ENCODE results near the gene RIC1. TPM values are rescaled to one million over a fixed set of nuclear protein-coding genes. Genes with fewer than 3 reads are reported as not detected.

The RIC1 gene
- total and polyA plus RNA-seq, 11 donors: 2.4 to 14.4 (median 8.7) TPM

DNA sequence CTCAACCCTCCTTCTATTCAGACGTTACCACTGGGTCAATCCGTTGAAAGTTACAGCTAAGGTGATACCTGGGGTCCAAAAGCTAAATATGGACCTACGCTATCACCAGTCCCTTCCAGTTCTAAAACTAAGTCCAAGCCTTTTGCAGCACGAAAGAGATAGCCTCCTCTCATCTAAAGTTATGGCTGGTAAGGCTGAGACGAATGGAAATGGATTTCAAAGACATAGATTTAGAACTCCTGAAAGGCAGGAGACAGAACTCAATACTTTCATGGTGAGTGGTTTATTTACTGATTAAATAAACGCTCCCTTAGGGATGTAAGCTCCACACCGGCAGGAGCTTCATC lies 751 bp upstream of the RIC1 start:
- H3K36me3 ChIP-seq: no peaks in the 10 kb centered on the region
- ATAC-seq (no peak), DNase-seq (no peak)
- WGBS, 4 donors: 3 to 6% (median 4%) methylated on average over 7 of the region's 7 CpGs
- no peaks in the 10 kb centered on the region for H3K9me3 ChIP-seq
- TF ChIP-seq POLR2A (IDR thresholded peaks at IDR 0.05): no peak
- TF ChIP-seq, protein P1, sequence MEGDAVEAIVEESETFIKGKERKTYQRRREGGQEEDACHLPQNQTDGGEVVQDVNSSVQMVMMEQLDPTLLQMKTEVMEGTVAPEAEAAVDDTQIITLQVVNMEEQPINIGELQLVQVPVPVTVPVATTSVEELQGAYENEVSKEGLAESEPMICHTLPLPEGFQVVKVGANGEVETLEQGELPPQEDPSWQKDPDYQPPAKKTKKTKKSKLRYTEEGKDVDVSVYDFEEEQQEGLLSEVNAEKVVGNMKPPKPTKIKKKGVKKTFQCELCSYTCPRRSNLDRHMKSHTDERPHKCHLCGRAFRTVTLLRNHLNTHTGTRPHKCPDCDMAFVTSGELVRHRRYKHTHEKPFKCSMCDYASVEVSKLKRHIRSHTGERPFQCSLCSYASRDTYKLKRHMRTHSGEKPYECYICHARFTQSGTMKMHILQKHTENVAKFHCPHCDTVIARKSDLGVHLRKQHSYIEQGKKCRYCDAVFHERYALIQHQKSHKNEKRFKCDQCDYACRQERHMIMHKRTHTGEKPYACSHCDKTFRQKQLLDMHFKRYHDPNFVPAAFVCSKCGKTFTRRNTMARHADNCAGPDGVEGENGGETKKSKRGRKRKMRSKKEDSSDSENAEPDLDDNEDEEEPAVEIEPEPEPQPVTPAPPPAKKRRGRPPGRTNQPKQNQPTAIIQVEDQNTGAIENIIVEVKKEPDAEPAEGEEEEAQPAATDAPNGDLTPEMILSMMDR (IDR thresholded peaks at IDR 0.05): no peak
- H3K27me3 ChIP-seq: no peaks in the 10 kb centered on the region
- intact Hi-C loops (cut with DNase I): loop anchor here in 2 of 10 donors (2.0 to 5.0 kb wide), 3 partner anchors 203 to 1054 kb away; partner anchors contain the start of gene RANBP6 (in 1 of the 2)
- peaks cover 0 to 77% (median 33%) of the 10 kb centered on the region in 12 donors for H3K4me1 ChIP-seq
- peak overlapping the region; percentile 87 to 99 (median 96) for H3K27ac ChIP-seq
- peak overlapping the region; percentile 66 to 98 (median 94) for H3K4me3 ChIP-seq

DNA sequence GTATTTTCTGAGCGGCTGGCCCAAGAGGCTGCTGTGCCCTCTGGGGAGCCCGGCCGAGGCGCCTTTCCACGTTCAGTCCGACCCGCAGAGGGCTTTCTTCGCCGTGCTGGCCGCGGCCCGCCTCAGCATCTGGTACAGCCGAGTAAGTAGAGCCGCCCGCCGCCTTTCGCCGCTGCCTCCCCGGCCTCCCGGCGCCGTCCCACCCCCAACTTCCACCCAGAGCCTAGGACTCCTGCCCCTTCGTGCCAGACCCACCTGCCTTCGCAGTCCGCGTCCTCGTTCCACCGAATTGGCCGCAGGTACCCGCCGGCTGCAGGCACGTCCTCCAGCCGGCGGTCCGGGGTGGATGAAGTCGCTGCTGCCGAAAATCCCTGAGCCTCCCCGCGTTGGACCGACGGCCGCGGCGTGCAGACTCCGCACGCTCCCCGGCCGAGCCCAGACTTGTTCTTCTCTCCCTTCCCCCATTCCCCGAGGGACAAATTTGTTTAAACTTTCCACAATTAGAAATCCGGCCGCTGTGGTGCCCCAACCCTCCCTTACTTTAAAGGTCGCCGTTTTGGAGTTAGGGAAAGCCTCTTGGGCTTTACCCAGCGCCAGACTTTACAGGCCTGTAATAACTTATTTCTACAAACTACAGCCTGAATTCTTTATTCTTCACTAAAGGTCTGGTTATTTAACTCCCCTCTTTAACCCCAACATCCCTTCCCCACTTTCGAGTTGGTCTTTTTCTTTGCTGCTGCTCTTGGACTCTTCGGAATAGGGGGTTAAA lies 589 bp downstream of the RIC1 start:
- H3K27me3 ChIP-seq: no peaks in the 10 kb centered on the region
- TF ChIP-seq POLR2A (IDR thresholded peaks at IDR 0.05): no peak
- TF ChIP-seq, protein P1 (IDR thresholded peaks at IDR 0.05): no peak
- intact Hi-C loops (cut with DNase I): loop anchor here in 6 of 10 donors (2.0 to 10.0 kb wide), 5 partner anchors 115 to 1053 kb away; partner anchors contain the start of genes ERMP1 (in 2 of the 6) and RANBP6 (in 1 of the 6)
- H3K36me3 ChIP-seq: no peaks in the 10 kb centered on the region
- H3K4me3 ChIP-seq: peak overlapping the region; percentile 66 to 98 (median 94)
- peaks cover 0 to 73% (median 33%) of the 10 kb centered on the region in 12 donors for H3K4me1 ChIP-seq
- peaks cover 0 to 1% (median 0%) of the 10 kb centered on the region in 12 donors for H3K9me3 ChIP-seq
- 0 to 1% (median 0%) methylated on average over 47 to 56 of the region's 56 CpGs for WGBS, 4 donors
- DNase-seq (peak; percentile 61 to 85 (median 65)), ATAC-seq (peak in 3 of 4 donors; percentile 7 to 33 (median 33))
- H3K27ac ChIP-seq: peak overlapping the region; percentile 87 to 99 (median 96)

GRCh38 chr9:5630081-5630507 lies 1.2 kb downstream of the RIC1 start:
- WGBS, 4 donors: 1 to 2% (median 2%) methylated on average over 6 of the region's 6 CpGs
- peaks cover 0 to 7% (median 1%) of the 10 kb centered on the region in 12 donors for H3K9me3 ChIP-seq
- DNase-seq: no peak
- H3K36me3 ChIP-seq: no peaks in the 10 kb centered on the region
- TF ChIP-seq, protein P1 (IDR thresholded peaks at IDR 0.05): no peak
- TF ChIP-seq POLR2A (IDR thresholded peaks at IDR 0.05): no peak
- no peak for ATAC-seq
- peak overlapping the region; percentile 87 to 99 (median 96) for H3K27ac ChIP-seq
- H3K4me1 ChIP-seq: peaks cover 0 to 67% (median 33%) of the 10 kb centered on the region in 12 donors
- peak overlapping the region; percentile 66 to 98 (median 94) for H3K4me3 ChIP-seq
- intact Hi-C loops (cut with DNase I): loop anchor here in 5 of 10 donors (10.0 kb wide), 2 partner anchors 115 to 205 kb away; partner anchors contain the start of gene ERMP1 (in 2 of the 5)
- H3K27me3 ChIP-seq: no peaks in the 10 kb centered on the region

DNA sequence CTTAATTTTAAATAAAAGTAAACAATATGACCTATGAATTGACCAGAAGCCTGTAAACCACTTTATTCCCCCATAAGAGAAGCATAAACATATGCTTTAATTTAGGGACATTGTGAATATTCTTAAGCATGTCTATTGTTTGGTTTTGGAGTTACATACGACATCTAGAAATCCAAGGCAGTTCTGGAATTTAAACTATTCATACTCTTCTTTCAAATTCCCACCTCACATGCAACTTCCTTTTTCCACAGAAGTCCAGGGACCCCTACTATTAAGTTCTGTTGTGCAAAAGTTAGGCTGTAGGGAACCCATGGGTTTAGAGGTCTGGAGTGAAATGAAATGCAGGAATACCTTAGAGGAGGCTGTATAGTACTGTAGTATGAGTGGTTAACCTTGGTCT lies 2.1 kb downstream of the RIC1 start:
- Histone ChIP-seq H3K36me3 (no peaks in the 10 kb centered on the region), H3K9me3 (peaks cover 0 to 17% (median 7%) of the 10 kb centered on the region in 12 donors), H3K4me1 (peaks cover 0 to 58% (median 33%) of the 10 kb centered on the region in 12 donors), H3K4me3 (peak overlapping the region in 5 of 12 donors; percentile 66 to 96 (median 94)), H3K27ac (no peak overlapping the region), H3K27me3 (no peaks in the 10 kb centered on the region)
- intact Hi-C loops (cut with DNase I): loop anchor here in 5 of 10 donors (10.0 kb wide), 2 partner anchors 114 to 204 kb away; partner anchors contain the start of gene ERMP1 (in 2 of the 5)
- 55 to 66% (median 61%) methylated on average over 1 of the region's 1 CpG for WGBS, 4 donors
- DNase-seq: no peak
- no peak for TF ChIP-seq POLR2A (IDR thresholded peaks at IDR 0.05)
- TF ChIP-seq, protein P1 (IDR thresholded peaks at IDR 0.05): no peak
- no peak for ATAC-seq

All from heart left ventricle (tissue), 16 donors.